Prostate gland (tissue), 2 donors: ENCODE results near the gene POLR3C.

Experiments used
- POLR2A ChIP-seq: fragments of 450-650 bp; IDR thresholded peaks from one replicate; pipeline ENCODE4 v1.6.1; 2016; ENCODE audit warnings: antibody characterized with exemption, mild to moderate bottlenecking
- POLR2AphosphoS5 ChIP-seq: sonication (generic); formaldehyde crosslinking; IDR thresholded peaks from one replicate; pipeline ENCODE4 v1.6.1; 2017; ENCODE audit warnings: antibody characterized with exemption
- TF ChIP-seq, protein P1 (sequence below), 4 experiments: fragments of 200-600 bp in 2 of 4; fragments of 450-650 bp in 2 of 4; sonication (generic) in 2 of 4; IDR thresholded peaks; 1 replicate in 3 of 4; 2 replicates in 1 of 4; pipeline ENCODE4 v1.5.1; 2016 to 2019; ENCODE audit warnings: antibody characterized with exemption in 4 of 4, mild to moderate bottlenecking in 2 of 4, moderate library complexity in 2 of 4

DNA sequence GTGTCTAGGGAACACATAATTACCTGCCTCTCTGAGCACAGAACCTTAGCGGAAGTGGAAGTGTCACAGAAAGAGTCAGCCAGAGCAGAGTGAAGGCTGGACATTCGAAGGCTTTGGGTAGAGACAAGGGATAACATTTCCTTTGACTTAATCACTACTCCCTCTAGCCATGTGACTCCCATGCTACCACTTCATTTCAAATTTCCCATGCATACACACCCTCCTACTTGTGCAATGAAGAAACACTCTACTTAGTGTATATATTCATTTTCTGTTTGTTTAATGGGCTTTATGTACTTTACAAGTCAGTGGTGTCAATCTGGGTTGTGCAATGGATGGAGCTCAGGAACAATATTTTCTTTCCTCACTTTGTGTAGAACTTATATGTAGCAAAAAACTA is 54.7 kb downstream of the POLR3C start:
- TF ChIP-seq, protein P1, sequence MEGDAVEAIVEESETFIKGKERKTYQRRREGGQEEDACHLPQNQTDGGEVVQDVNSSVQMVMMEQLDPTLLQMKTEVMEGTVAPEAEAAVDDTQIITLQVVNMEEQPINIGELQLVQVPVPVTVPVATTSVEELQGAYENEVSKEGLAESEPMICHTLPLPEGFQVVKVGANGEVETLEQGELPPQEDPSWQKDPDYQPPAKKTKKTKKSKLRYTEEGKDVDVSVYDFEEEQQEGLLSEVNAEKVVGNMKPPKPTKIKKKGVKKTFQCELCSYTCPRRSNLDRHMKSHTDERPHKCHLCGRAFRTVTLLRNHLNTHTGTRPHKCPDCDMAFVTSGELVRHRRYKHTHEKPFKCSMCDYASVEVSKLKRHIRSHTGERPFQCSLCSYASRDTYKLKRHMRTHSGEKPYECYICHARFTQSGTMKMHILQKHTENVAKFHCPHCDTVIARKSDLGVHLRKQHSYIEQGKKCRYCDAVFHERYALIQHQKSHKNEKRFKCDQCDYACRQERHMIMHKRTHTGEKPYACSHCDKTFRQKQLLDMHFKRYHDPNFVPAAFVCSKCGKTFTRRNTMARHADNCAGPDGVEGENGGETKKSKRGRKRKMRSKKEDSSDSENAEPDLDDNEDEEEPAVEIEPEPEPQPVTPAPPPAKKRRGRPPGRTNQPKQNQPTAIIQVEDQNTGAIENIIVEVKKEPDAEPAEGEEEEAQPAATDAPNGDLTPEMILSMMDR (IDR thresholded peaks at IDR 0.05) = no peak
- TF ChIP-seq POLR2A (no peak), POLR2AphosphoS5 (no peak)
